Measurements from ENCODE around the gene NHSL2.

DNA sequence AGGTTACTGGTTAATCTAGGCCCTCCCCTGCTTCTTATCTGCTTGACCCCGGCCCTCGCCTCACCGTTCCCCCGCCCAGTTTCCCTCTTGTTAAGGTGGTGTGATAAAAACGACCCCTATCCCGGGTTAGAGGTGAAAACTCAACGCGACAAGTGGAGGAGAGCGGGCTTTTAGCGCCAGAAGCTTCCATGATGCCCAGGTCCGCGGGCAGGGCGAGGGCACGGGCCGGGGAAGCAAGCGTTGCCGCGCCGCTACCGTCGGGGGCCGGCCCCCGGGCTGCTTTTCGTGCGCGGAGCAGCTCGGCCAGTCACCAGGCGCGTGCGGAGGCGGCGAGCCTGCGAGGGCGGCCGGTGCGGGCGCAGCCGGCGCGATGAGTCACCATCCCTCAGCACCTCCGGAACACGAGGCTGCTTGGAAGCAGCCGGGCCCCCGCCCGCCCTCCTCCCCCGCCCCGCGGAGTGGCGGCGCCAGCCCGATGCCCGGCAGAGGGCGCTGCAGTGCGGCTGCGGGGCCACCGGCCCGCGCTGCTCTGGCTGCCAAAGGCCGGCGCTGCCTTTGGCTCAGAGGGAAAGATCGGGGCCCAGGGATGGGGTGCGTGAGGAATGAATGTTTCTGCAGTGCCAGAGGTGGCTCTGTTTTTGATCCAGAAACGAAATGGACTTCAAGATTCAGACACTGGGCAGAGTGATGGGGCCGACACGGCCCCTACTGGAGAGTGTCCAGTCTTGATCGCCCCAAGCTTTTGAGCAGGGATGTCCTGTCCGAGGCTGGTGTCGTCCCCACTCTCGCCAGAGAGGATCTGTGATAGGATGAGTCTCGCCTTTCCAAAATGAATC lies 107.8 kb downstream of the NHSL2 start:
- TF ChIP-seq, protein P1, sequence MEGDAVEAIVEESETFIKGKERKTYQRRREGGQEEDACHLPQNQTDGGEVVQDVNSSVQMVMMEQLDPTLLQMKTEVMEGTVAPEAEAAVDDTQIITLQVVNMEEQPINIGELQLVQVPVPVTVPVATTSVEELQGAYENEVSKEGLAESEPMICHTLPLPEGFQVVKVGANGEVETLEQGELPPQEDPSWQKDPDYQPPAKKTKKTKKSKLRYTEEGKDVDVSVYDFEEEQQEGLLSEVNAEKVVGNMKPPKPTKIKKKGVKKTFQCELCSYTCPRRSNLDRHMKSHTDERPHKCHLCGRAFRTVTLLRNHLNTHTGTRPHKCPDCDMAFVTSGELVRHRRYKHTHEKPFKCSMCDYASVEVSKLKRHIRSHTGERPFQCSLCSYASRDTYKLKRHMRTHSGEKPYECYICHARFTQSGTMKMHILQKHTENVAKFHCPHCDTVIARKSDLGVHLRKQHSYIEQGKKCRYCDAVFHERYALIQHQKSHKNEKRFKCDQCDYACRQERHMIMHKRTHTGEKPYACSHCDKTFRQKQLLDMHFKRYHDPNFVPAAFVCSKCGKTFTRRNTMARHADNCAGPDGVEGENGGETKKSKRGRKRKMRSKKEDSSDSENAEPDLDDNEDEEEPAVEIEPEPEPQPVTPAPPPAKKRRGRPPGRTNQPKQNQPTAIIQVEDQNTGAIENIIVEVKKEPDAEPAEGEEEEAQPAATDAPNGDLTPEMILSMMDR (IDR thresholded peaks at IDR 0.05) = peak; percentile 88
- no peak for TF ChIP-seq ZFX (IDR thresholded peaks at IDR 0.05; ENCODE audit: borderline replicate concordance)

Measured in 22Rv1 (cell line).